HepG2 (cell line): Measurements from ENCODE around the gene REEP6. TPM values are rescaled to one million over a fixed set of nuclear protein-coding genes. Genes with fewer than 3 reads are reported as not detected.

ENCODE experiments used
- ATAC-seq: fragments of 200-7000 bp; cut with Tn5 transposase; 3 replicates; pipeline ENCODE4 v1.9.1; 2020; ENCODE audit warnings: mild to moderate bottlenecking, moderate library complexity
- BruUV-seq: library from RNA; stranded (reverse); fragments of 400-500 nt; replicated peaks from 2 replicates; lab custom pipeline; 2021; lab: Mats Ljungman, UMichigan
- CTCF ChIA-PET: fragments of 300-600 bp; formaldehyde crosslinking; extraction: SDS; loops from one replicate; lab custom pipeline; 2021; ENCODE audit warnings: low total read pairs, inconsistent platforms, low intra/inter-chr PET ratio; lab: Yijun Ruan, JAX
- POLR2A ChIA-PET: fragments of 350-600 bp; sonication (Branson Sonifier 250); formaldehyde crosslinking; loops from one replicate; lab custom pipeline; 2020; ENCODE audit warnings: antibody characterized with exemption, inconsistent platforms; lab: Yijun Ruan, JAX
- DNase-seq: peaks from one replicate; pipeline ENCODE4 v3.0.0-alpha.2; 2015; ENCODE audit warnings: low spot score
- FAIRE-seq: peaks from 3 replicates; lab custom pipeline; 2011; peaks lifted over from hg19 to GRCh38; lab: Jason Lieb, UNC
- H2AFZ ChIP-seq: one replicate; pipeline ENCODE4 v1.6.1; 2011; ENCODE audit warnings: low read length, inconsistent platforms
- H3K27ac ChIP-seq: fragments of 300-600 bp; 3 replicates; pipeline ENCODE4 v1.8.0; 2011; ENCODE audit warnings: mixed run types, mild to moderate bottlenecking, mixed read lengths, low read length, inconsistent platforms; ENCODE audit not compliant: insufficient read depth; ENCODE audit errors: extremely low read length
- H3K27me3 ChIP-seq, 2 experiments: fragments of 200-600 bp in 1 of 2; 2 replicates in 1 of 2; 3 replicates in 1 of 2; pipeline versions ENCODE4 v1.6.0 to v1.8.0; 2011; ENCODE audit warnings: low read length in 2 of 2, mild to moderate bottlenecking in 2 of 2, moderate library complexity in 2 of 2, inconsistent platforms in 1 of 2; ENCODE audit not compliant: insufficient read depth in 2 of 2, control insufficient read depth in 1 of 2
- H3K36me3 ChIP-seq, 2 experiments: fragments of 200-600 bp in 1 of 2; replicated peaks in 1 of 2; 2 replicates in 1 of 2; 3 replicates in 1 of 2; pipeline versions ENCODE4 v1.5.1 to v1.8.0; 2011; ENCODE audit warnings: low read length in 2 of 2, inconsistent platforms in 1 of 2; ENCODE audit not compliant: insufficient read depth in 2 of 2, control insufficient read depth in 1 of 2
- H3K4me1 ChIP-seq: 2 replicates; pipeline ENCODE4 v1.5.1; 2012; ENCODE audit warnings: low read length, inconsistent platforms; ENCODE audit not compliant: insufficient read depth
- H3K4me2 ChIP-seq: 2 replicates; pipeline ENCODE4 v1.6.0; 2011; ENCODE audit warnings: low read depth, low read length, inconsistent platforms
- H3K4me3 ChIP-seq, 3 experiments: fragments of 200-600 bp in 1 of 3; sonication (generic), shearing (Covaris generic) in 1 of 3; replicated peaks in 1 of 3; 2 replicates each; pipeline ENCODE4 v1.5.1; 2011 to 2016; ENCODE audit warnings: low read length in 3 of 3, inconsistent platforms in 2 of 3, low read depth in 2 of 3, mild to moderate bottlenecking in 2 of 3, control low read depth in 1 of 3, mixed read lengths in 1 of 3; ENCODE audit not compliant: insufficient read depth in 1 of 3
- H3K79me2 ChIP-seq: one replicate; pipeline ENCODE4 v1.6.1; 2011; ENCODE audit warnings: low read length, inconsistent platforms; ENCODE audit not compliant: insufficient read depth
- H3K9ac ChIP-seq: 2 replicates; pipeline ENCODE4 v1.6.0; 2011; ENCODE audit warnings: mild to moderate bottlenecking, low read depth, low read length, inconsistent platforms; ENCODE audit not compliant: insufficient read depth
- H3K9me3 ChIP-seq: 2 replicates; pipeline ENCODE4 v1.5.1; 2012; ENCODE audit warnings: mild to moderate bottlenecking, low read length
- H4K20me1 ChIP-seq: 2 replicates; pipeline ENCODE4 v1.6.0; 2011; ENCODE audit warnings: inconsistent platforms, mild to moderate bottlenecking, low read length, moderate library complexity; ENCODE audit not compliant: insufficient read depth
- CCAR2 ChIP-seq: fragments of 200-400 bp; formaldehyde crosslinking; optimal IDR thresholded peaks from 2 replicates; pipeline ENCODE3; 2018; ENCODE audit warnings: low read depth, mild to moderate bottlenecking, low read length, moderate library complexity
- NPAS2 ChIP-seq: sonication (generic); formaldehyde crosslinking; IDR thresholded peaks from 2 replicates; pipeline ENCODE4 v1.8.0; 2022; ENCODE audit warnings: mild to moderate bottlenecking, missing genetic modification reagents, borderline replicate concordance
- PHF8 ChIP-seq: sonication (generic); formaldehyde crosslinking; IDR thresholded peaks from 2 replicates; pipeline ENCODE4 v1.5.0; 2020; ENCODE audit warnings: missing genetic modification reagents
- REXO4 ChIP-seq: sonication (generic); formaldehyde crosslinking; IDR thresholded peaks from 2 replicates; pipeline ENCODE4 v1.8.0; 2022; ENCODE audit warnings: missing genetic modification reagents, mild to moderate bottlenecking, borderline replicate concordance
- ZC3H4 ChIP-seq: sonication (generic); formaldehyde crosslinking; IDR thresholded peaks from 2 replicates; pipeline ENCODE4 v1.4.0; 2020; ENCODE audit warnings: missing genetic modification reagents, borderline replicate concordance
- ZNF549 ChIP-seq: sonication (generic); formaldehyde crosslinking; IDR thresholded peaks from 2 replicates; pipeline ENCODE4 v1.5.0; 2020; ENCODE audit warnings: missing genetic modification reagents
- ZNF552 ChIP-seq: sonication (generic); formaldehyde crosslinking; IDR thresholded peaks from 2 replicates; pipeline ENCODE4 v1.9.0; 2022; ENCODE audit warnings: missing genetic modification reagents, mild to moderate bottlenecking, borderline replicate concordance
- ZNF747 ChIP-seq: sonication (generic); formaldehyde crosslinking; IDR thresholded peaks from 2 replicates; pipeline ENCODE4 v1.8.1; 2023; ENCODE audit warnings: missing genetic modification reagents, mild to moderate bottlenecking, borderline replicate concordance
- WGBS: methylation state at CpG from one replicate; pipeline ENCODE4 v1.1.6; 2017; ENCODE audit warnings: low lambda C conversion rate; 5-methylcytosine and 5-hydroxymethylcytosine counted together
- in situ Hi-C: cut with HindIII; loops from 2 replicates; pipeline ENCODE4 v1.10.0; 2017; ENCODE audit warnings: low pct_unique_long_range_greater_than_20kb; ENCODE audit not compliant: extremely low pct_ligation_motif_present
- intact Hi-C: fragments of 100-400 bp; cut with micrococcal nuclease; formaldehyde crosslinking; loops from one replicate; pipeline ENCODE4 v1.10.0; 2022; ENCODE audit not compliant: unreplicated experiment
- polyA plus RNA-seq, 8 experiments: library from polyadenylated mRNA; depleted of rRNA in 3 of 8; stranded (reverse) in 7 of 8; unstranded in 1 of 8; fragments of >200 nt; fragmentation: Illumina TruSeq in 4 of 8; extraction: Trizol in 4 of 8; gene quantifications; 2 replicates each; pipeline versions ENCODE4 v1.2.1 to v1.2.3, GENCODE V29; 2011 to 2016; ENCODE audit warnings: low read depth in 4 of 8, missing spikeins in 1 of 8, mixed read lengths in 1 of 8; ENCODE audit not compliant: insufficient read depth in 1 of 8
- total RNA-seq, 5 experiments: library from RNA; depleted of rRNA; stranded (reverse); fragments of >200 nt; fragmentation: Illumina TruSeq; extraction: Trizol; gene quantifications; 2 replicates each; pipeline ENCODE4 v1.2.3, GENCODE V29; 2016; ENCODE audit warnings: low read depth in 1 of 5
- TF ChIP-seq, protein P1 (sequence below): sonication (generic); formaldehyde crosslinking; IDR thresholded peaks from 2 replicates; pipeline ENCODE4 v1.4.0; 2020; ENCODE audit warnings: missing genetic modification reagents, mild to moderate bottlenecking, borderline replicate concordance
- TF ChIP-seq, protein P2 (sequence below): sonication (generic); formaldehyde crosslinking; IDR thresholded peaks from 2 replicates; pipeline ENCODE4 v1.4.0; 2020; ENCODE audit warnings: mild to moderate bottlenecking, missing genetic modification reagents
- TF ChIP-seq, protein P3 (sequence below): IDR thresholded peaks from 2 replicates; pipeline ENCODE4 v1.6.1; 2016; ENCODE audit warnings: missing genetic modification reagents, missing compliant biosample characterization
- TF ChIP-seq, protein P4 (sequence below): sonication (generic); formaldehyde crosslinking; IDR thresholded peaks from 2 replicates; pipeline ENCODE4 v1.9.0; 2021; ENCODE audit warnings: missing genetic modification reagents, borderline replicate concordance
- TF ChIP-seq, protein P5 (sequence below): sonication (generic); formaldehyde crosslinking; IDR thresholded peaks from 2 replicates; pipeline ENCODE4 v1.4.0; 2020; ENCODE audit warnings: low read depth, missing genetic modification reagents

Gene REEP6
- total and polyA plus RNA-seq, 2 of the 13 experiments (the other 11 are each of a cell fraction or from before 2014, with no cell fraction given): 10.0 to 28.8 TPM

DNA sequence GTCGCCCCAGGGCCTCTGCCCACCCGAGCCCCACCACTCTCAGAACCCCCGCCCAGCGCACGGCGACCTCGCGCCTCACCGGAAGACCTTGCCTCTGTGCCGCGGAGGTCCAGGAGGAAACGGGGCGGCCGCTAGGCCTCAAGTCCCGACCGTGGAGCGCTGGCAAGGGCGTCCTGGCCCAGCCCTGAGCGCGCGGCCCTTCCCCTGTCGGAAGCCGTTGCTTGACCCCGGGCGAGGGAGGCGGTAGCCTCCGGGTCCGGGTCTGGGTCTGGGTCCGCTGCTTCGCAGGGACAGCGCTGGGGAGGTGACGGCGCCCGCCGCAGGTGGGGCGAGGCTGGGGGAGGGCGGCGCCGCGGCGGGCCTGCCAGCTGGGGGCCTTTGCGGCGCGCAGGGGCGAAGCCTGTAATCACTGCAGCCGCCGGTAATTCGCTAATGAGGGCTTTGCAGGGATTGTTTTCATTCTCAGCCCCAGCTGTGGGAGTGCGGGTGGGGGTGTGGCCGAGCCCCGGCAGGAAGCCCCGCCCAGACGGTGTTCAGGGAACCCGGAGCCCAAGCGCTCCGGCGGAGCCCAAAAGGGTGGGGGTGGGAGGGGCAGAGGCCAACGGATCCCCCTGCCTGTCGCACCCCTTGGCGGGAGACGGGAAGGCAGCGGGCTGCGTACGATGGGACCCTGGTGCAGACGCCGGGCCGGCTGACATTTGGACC is 20.5 kb upstream of the REEP6 start:
- intact Hi-C loops: no loop called here
- CTCF ChIA-PET: no interaction called here
- TF ChIP-seq NPAS2 (no peak), ZNF747 (CRISPR knock-in tag) (no peak), ZNF549 (CRISPR knock-in tag) (no peak), CCAR2 (no peak), ZNF552 (no peak), ZC3H4 (CRISPR knock-in tag) (no peak), REXO4 (no peak), PHF8 (CRISPR knock-in tag) (peak; percentile 50)
- TF ChIP-seq, protein P1, sequence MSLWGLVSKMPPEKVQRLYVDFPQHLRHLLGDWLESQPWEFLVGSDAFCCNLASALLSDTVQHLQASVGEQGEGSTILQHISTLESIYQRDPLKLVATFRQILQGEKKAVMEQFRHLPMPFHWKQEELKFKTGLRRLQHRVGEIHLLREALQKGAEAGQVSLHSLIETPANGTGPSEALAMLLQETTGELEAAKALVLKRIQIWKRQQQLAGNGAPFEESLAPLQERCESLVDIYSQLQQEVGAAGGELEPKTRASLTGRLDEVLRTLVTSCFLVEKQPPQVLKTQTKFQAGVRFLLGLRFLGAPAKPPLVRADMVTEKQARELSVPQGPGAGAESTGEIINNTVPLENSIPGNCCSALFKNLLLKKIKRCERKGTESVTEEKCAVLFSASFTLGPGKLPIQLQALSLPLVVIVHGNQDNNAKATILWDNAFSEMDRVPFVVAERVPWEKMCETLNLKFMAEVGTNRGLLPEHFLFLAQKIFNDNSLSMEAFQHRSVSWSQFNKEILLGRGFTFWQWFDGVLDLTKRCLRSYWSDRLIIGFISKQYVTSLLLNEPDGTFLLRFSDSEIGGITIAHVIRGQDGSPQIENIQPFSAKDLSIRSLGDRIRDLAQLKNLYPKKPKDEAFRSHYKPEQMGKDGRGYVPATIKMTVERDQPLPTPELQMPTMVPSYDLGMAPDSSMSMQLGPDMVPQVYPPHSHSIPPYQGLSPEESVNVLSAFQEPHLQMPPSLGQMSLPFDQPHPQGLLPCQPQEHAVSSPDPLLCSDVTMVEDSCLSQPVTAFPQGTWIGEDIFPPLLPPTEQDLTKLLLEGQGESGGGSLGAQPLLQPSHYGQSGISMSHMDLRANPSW: no peak
- TF ChIP-seq, protein P2, sequence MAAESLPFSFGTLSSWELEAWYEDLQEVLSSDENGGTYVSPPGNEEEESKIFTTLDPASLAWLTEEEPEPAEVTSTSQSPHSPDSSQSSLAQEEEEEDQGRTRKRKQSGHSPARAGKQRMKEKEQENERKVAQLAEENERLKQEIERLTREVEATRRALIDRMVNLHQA (CRISPR knock-in tag): no peak
- TF ChIP-seq, protein P3, sequence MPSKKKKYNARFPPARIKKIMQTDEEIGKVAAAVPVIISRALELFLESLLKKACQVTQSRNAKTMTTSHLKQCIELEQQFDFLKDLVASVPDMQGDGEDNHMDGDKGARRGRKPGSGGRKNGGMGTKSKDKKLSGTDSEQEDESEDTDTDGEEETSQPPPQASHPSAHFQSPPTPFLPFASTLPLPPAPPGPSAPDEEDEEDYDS (CRISPR knock-in tag): no peak
- TF ChIP-seq, protein P4, sequence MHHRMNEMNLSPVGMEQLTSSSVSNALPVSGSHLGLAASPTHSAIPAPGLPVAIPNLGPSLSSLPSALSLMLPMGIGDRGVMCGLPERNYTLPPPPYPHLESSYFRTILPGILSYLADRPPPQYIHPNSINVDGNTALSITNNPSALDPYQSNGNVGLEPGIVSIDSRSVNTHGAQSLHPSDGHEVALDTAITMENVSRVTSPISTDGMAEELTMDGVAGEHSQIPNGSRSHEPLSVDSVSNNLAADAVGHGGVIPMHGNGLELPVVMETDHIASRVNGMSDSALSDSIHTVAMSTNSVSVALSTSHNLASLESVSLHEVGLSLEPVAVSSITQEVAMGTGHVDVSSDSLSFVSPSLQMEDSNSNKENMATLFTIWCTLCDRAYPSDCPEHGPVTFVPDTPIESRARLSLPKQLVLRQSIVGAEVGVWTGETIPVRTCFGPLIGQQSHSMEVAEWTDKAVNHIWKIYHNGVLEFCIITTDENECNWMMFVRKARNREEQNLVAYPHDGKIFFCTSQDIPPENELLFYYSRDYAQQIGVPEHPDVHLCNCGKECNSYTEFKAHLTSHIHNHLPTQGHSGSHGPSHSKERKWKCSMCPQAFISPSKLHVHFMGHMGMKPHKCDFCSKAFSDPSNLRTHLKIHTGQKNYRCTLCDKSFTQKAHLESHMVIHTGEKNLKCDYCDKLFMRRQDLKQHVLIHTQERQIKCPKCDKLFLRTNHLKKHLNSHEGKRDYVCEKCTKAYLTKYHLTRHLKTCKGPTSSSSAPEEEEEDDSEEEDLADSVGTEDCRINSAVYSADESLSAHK (CRISPR knock-in tag): no peak
- TF ChIP-seq, protein P5, sequence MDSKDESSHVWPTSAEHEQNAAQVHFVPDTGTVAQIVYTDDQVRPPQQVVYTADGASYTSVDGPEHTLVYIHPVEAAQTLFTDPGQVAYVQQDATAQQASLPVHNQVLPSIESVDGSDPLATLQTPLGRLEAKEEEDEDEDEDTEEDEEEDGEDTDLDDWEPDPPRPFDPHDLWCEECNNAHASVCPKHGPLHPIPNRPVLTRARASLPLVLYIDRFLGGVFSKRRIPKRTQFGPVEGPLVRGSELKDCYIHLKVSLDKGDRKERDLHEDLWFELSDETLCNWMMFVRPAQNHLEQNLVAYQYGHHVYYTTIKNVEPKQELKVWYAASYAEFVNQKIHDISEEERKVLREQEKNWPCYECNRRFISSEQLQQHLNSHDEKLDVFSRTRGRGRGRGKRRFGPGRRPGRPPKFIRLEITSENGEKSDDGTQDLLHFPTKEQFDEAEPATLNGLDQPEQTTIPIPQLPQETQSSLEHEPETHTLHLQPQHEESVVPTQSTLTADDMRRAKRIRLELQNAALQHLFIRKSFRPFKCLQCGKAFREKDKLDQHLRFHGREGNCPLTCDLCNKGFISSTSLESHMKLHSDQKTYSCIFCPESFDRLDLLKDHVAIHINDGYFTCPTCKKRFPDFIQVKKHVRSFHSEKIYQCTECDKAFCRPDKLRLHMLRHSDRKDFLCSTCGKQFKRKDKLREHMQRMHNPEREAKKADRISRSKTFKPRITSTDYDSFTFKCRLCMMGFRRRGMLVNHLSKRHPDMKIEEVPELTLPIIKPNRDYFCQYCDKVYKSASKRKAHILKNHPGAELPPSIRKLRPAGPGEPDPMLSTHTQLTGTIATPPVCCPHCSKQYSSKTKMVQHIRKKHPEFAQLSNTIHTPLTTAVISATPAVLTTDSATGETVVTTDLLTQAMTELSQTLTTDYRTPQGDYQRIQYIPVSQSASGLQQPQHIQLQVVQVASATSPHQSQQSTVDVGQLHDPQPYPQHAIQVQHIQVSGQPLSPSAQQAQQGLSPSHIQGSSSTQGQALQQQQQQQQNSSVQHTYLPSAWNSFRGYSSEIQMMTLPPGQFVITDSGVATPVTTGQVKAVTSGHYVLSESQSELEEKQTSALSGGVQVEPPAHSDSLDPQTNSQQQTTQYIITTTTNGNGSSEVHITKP (CRISPR knock-in tag): no peak

More for the DNA sequence above, 20.5 kb upstream of the REEP6 start:
- H3K9ac ChIP-seq: peak overlapping the region; percentile 34
- peak overlapping the region; percentile 41 to 69 (median 54) for H3K4me3 ChIP-seq
- no CpG with 5 or more reads among the region's 67 CpGs for WGBS
- BruUV-seq: no TSS peak
- in situ Hi-C loops: no loop called here
- FAIRE-seq (no peak), DNase-seq (no peak), ATAC-seq (peak; percentile 40)
- H4K20me1 ChIP-seq: peaks cover 12% of the 10 kb centered on the region
- H3K4me2 ChIP-seq: peak overlapping the region; percentile 76
- H2AFZ ChIP-seq: no peak overlapping the region
- H3K36me3 ChIP-seq: no peaks in the 10 kb centered on the region; a peak in 1 of 5 replicates
- no peaks in the 10 kb centered on the region for H3K9me3 ChIP-seq
- H3K79me2 ChIP-seq: no peaks in the 10 kb centered on the region
- H3K27ac ChIP-seq: no peak overlapping the region
- H3K27me3 ChIP-seq: no peaks in the 10 kb centered on the region
- POLR2A ChIA-PET: interaction anchor here (3.6 kb wide), 1 partner anchor 20 kb away, joined by 19 read pairs; the partner anchor contains the start of genes PCSK4 and REEP6
- peaks cover 25% of the 10 kb centered on the region for H3K4me1 ChIP-seq
